HG03139 (cell line): Measurements from ENCODE around the gene CAMK1.
A peak's percentile ranks its signal among the peaks of the same experiment; 100 is the strongest.

Experiments
- ATAC-seq: cut with Tn5 transposase; IDR thresholded peaks from one replicate; pipeline ENCODE4 v1.9.1; 2021; ENCODE audit not compliant: unreplicated experiment

Gene CAMK1

DNA sequence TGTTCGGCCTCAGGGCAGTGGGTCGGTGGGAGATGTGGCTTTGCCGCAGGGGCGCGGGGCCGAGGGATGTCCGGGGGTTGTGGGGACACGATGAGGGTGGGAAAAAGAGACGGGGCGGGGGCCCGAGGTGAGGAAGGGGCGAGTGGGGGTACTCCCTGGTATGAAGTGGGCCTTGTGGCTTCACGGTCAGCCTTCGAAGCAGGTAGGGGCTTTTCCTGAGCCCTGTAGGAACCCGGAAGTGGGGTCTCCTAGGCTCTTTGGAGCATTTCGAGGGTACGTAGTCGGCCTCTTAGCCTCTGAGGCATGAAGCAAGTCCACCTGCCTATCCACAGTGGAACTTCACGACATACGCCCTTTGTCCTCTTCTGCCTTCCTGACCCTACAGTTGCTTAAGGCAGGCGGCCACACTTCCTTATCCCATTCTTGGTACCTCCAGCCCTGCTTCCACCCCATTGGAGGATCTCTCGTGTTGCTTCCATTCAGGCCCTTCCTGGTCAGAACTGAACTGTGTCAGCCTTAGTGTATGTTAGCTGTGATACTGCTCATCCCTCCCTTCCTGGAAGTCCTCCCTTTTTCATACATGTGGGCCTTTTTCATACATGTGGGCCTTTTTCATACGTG is 23.5 kb upstream of the CAMK1 start:
- ATAC-seq = no peak

DNA sequence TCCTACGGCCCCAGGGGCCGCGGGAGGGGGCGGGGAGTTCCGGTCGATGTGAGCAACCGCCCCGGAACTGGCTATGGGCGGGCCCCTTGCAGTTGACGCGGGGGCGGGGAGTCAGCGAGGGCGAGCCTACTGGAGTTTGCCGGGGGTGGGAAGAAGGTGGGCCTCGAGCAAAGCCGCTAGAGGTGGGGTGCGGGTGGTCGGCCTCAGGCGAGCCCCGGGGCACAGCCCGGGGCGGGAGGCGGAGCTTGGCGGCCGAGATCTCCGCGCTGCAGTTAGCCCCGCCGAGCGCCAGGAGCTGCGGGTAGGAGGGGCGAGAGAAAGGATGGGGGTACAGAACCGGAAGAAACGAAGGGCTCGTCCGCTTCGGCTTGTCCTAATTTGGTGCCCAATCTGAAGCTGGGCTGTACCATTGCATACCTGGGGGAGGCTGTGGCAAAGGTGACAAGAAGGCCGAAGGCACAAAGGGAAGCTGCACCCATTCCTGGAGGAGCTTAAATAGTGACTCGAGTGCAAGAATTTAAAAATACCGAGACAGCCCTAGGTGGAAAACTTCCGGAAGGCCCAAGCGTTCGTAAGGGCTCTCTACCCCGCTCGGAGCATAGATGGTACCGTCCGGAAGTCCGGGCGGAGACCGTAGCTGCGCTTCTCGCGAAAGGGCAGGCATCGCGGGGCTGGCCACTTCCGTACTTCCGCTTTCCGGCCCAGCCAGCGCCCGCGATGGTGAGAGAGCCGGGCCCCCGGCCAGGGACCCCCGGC is 22.8 kb upstream of the CAMK1 start, which contains the start of the genes ARPC4 and TADA3:
Gene ARPC4 (plus strand): TSS at position 678 of the 756 bp plus-strand sequence. CDS start 40 bp downstream, at position 718.
Gene TADA3 (minus strand): TSS at position 69 of the 756 bp plus-strand sequence. CDS start 1,007 bp downstream, outside the sequence.
- ATAC-seq = peak; percentile 73

DNA sequence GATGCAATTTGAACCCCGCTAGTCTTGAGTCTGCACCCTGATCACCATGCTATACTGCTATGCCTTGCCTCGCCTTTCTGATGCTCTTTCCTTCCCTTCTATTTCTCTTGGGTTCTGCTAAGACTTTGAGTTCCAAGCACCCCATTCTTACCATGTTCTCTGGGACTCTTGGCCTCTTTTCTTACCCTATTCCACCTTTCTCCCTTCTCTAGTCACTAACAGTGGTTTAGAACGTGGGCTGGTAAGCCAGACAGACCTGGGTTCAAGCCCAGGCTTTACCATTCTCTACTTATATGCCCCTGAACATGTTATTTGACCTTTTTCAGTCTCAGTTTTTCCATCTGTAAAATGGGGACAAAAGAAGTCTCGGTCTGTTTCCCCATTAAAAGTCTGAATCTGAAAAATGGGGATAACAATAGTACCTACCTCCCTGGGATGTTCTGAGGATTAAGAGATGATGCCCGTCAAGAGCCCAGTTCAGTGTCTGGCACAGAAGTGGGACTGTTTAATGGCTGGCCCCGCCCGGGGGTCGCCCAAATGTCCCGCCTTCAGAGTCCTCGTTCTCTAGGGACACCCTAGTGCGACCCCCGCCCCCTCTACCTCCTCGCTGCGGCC is 22.1 kb upstream of the CAMK1 start:
- no peak for ATAC-seq

DNA sequence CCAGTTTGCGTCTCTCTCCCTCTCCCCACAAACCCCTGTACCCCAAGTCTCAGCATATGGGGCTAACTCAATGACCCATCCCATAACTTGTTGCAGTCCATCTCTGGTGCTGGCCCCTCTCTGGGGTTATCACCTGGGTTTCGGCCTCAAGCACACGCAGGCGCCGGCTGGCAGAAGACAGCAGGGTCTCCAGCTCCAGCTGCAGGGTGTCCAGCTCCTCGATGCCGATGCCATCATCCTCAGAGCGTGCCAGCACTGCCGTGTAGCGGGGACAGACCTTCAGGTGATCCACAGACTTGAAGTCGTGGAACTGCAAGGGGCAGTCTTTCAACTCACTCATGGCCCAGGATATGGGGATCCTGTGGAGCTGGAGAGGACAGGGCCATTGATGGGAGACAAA is 21.4 kb upstream of the CAMK1 start:
- no peak for ATAC-seq

- no peak for ATAC-seq
Observed at GRCh38 chr3:9787714-9788113, 18.0 kb upstream of the CAMK1 start.

DNA sequence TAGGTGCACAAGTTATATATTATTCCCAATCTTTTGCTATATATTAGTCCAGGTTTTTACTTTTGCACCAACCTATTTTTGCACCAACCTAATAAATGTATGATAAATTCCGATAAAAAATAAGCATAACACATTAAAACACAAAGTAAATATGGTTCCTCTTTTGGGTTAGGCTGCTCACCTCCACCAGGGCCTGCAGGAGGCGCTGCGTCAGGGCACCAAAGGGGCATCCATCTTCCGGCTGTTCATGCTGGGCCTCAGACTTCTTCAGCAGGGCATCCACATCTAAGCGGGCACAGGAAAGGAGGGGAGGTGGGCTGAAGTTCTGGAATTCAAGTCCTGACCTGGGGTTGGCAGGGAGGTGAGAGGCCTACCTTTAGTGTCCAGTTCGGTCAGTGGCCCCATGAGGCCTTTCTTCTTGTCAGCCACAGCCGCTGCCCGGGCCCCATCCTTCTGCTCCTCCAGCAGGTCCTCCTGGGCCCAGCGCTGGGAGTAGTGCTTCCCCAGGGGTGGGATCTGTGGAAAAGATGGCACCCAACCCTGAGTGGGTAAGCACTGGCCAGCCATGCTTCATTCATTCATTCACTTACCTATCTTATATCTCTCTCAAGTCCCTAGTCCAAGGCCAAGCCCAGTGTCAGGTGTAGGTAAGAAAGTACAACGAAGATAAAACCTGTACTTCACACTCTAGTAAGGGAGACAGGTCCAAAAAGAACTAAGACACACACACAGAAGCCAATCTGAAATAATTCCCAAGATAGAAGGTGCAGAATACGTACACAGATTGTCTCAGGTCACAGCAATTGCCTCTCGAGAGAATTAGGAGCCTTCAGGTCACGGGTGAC is 17.3 kb upstream of the CAMK1 start:
- no peak for ATAC-seq

GRCh38 chr3:9786209-9786739 is 16.5 kb upstream of the CAMK1 start:
- no peak for ATAC-seq

DNA sequence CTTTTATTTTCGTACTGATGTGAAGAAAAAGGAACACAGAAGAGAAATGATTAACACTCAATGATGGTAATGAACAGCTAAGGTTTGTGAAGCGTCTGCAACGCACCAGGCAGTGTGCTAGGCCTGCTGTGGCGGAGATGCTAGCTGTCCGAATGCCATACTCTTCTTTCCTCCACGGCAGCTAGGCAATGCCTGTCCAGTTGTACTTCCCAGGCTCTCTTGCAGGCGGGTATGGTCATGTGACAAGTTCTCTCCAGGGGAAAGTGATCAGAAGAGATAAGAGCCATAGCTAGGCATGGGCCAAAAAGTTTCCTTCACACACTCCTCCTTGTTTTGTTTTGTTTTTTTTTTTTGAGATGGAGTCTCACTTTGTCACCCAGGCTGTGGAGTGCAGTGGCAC is 15.9 kb upstream of the CAMK1 start:
- no peak for ATAC-seq

DNA sequence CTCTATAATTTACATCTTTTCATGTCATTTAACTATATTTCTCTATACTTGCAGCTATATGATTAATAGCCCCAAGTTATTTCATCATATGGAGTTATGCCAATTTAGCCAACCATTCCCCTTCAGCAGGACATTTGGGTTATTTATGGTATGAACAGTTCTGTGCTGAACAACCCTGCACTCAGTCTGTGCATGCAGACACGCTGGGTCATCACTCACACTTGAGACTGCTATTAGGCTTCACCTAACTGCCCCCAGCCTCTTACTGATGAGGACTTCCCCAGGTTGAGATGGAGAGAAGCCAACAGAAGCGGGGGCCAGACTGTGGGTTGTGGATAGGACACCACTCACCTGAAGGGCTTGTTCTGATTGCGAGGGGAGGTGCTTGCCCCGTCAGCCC is 15.2 kb upstream of the CAMK1 start:
- ATAC-seq = no peak

GRCh38 chr3:9783954-9784353 is 14.2 kb upstream of the CAMK1 start:
- ATAC-seq = no peak

- no peak for ATAC-seq
Observed at GRCh38 chr3:9782770-9783169, 13.0 kb upstream of the CAMK1 start.

GRCh38 chr3:9781978-9782603 is 12.3 kb upstream of the CAMK1 start:
- no peak for ATAC-seq

GRCh38 chr3:9781551-9781950 is 11.8 kb upstream of the CAMK1 start:
- no peak for ATAC-seq

DNA sequence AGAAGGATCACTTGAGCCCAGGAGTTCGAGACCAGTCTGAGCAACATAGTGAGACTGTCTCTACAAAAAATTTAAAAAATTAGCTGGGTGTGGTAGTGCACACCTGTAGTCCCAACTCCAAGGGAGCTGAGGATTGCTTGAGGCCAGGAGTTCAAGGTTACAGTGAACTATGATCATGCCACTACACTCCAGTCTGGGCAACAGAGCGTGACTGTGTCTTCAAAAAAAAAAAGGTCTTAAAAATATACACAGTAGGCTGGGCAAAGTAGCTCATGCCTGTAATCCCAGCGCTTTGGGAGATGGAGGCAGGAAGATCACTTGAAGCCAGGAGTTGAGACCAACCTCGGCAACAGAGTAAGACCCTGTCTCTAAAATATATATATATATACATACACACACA is 11.2 kb upstream of the CAMK1 start:
- no peak for ATAC-seq

DNA sequence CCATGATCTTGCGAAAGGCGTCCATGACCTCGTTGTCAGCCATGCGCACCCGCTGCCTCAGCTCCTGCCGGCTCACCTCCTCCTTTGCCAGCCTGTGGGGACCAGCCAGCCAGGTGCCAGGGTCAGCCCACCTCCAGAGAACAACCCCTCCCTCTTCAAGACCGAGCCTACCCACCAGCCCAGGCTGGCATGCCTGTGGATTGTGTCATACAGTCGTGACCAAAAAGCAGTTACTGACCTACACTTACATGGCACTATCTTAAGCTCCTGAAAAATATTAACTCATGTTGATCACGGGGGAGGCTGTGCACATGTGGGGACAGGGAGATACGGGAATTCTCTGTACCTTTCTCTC is 10.7 kb upstream of the CAMK1 start:
- ATAC-seq = no peak

GRCh38 chr3:9779721-9780457 is 10.1 kb upstream of the CAMK1 start:
- peak; percentile 72 for ATAC-seq

DNA sequence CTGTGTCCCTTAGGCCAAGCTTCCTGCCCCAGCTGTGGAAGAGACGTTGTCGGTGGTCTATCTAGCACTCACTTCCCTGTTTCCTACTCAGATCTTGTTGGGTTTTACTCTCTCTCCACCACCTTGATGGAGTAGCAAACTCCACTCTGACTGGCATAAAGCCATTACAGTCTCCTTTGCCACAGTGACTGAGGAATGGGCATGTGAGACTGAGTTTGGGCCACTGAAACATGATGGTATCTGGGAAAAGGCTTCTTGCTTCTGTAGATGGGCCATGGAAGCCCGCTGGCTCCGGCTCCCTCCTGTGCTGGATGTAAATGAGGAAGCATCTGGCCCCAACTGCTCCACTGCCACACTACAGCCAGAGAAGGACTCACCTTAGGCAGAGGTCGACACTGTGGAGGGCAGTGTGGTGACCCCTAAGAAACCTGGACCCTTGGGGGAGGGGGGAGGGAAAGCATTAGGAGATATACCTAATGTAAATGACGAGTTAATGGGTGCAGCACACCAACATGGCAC is 9.4 kb upstream of the CAMK1 start:
- no peak for ATAC-seq

- no peak for ATAC-seq
Observed at GRCh38 chr3:9778143-9779074, 8.7 kb upstream of the CAMK1 start.

DNA sequence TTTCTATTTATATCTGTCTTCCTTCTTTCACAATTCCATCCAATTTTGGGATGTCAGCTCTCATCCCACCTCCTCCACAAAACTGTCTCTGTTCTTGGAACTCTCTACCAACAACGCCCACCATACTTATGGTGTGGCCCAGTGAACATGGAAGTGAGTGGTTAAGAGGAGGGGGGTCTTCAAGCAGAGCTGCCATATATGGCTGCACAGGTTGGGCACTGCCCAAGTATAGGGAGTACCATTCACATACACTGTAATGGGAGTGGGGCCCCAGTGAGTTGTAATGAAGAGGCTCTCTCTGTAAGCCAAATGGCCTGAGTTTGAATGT is 7.9 kb upstream of the CAMK1 start:
- ATAC-seq = no peak
